GM12873 (cell line): ENCODE data around the gene SLC14A1.

Experiments
- CTCF ChIP-seq: IDR thresholded peaks from 2 replicates; pipeline ENCODE4 v1.5.1; 2012; ENCODE audit warnings: low read depth, mild to moderate bottlenecking, moderate library complexity, low read length, control low read depth; ENCODE audit not compliant: insufficient read depth; ENCODE audit errors: missing control alignments

Gene SLC14A1

GRCh38 chr18:45786941-45787340, 63.0 kb downstream of the SLC14A1 start:
- no peak for TF ChIP-seq CTCF

GRCh38 chr18:45787346-45787745, 63.4 kb downstream of the SLC14A1 start:
- no peak for TF ChIP-seq CTCF

- TF ChIP-seq CTCF: no peak
Observed at GRCh38 chr18:45788861-45789260, 64.9 kb downstream of the SLC14A1 start.

DNA sequence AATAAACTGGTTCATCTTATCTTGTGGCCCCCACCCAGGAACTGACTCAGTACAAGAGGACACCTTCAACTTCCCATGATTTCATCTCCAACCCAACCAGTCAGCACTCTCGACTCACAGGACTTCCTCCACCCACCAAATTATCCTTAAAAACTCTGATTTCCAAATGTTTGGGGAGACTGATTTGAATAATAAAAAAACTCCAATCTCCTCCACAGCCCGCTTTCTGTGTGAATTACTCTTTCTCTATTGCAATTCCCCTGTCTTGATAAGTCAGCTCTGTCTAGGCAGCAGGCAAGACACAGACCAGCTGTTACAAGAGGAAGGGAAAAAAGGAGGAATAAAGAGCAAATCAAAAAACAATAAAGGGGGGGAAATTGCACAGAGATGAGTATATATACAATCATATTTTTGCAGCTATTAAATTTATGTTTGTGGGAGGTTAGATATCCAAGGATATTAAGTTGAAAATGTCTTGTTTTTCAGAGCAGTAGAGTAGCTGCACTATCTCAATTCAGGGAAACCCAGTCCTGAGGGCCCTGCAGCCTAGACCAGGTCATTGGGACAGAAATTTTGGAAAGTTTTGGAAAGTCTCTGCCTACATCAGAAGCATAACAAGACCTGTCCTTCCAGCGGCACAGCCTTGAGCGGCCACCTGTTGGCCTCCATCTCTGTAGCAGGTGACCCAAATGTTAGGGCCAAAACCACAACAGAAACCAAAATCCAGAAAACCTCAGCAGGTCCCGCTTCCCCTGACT, 68.7 kb downstream of the SLC14A1 start:
- TF ChIP-seq CTCF: no peak

DNA sequence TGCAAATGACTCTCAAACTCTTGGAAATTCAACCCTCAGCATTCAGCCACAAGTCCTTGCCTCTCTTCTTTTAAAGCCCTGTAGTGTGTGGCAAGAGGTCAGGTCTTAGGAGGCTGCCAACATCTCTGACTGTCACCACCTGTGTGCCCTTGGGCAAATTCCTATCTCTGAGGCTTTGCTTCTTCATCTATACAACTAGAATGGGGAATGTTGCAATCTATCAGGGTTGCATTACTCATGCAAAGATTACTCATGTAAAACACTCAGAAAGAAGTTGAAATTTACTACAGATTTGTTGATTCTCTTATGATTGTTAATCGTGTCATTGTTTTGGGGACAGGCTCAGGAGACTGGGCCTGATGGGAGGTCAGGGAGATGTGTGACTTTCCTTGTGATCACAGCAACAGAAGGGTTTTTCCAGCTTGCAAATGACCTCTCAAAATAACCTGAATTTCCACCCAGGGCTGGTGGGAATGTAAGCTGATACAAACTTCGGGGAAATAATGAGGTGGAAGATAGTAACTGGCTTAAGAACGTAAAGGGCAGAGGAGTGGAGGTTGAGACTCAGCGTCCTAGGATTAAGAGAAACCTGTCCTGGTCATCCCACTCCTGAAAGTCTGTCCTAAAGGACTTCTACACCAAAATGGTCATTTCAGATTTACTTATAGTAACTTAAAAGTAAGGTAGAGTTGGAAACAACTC, 69.4 kb downstream of the SLC14A1 start:
- no peak for TF ChIP-seq CTCF

DNA sequence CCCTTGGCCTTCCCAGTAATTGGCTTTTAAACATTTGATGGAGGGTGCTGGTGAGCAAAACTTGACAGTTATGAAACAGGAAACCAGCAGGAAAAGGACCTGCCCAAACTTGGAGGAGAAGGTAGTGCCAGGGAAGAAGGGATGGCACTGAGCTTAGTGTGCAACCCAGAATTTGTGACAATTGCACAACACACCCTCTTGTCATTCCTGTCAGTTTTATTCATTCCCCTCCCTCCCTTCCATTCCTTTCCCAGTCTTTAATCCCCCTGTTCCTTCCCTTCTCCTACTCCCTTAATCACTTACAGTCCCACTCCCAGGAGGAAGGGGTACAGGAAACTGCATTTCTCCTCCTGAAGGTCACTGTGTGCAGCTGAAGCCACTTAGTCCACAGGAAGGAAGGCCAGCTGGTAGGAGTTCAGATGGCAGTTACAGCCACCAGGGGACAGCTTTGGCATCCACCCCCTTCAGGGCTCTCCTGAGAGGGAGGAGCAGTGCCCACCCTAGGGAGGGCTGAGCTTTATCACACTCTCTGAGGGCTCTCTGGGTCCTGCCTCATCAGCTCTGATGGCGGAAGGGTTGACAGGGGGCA, 77.5 kb downstream of the SLC14A1 start:
- TF ChIP-seq CTCF: no peak
